Measurements from ENCODE around the gene LHX6.

LHX6 gene

GRCh38 chr9:122162415-122162814 is 66.3 kb downstream of the LHX6 start:
- Histone ChIP-seq H3K4me1 (ENCODE audit: control insufficient read depth in 5 of 5, insufficient read depth in 5 of 5, low read length in 5 of 5) (peaks cover 6 to 24% (median 22%) of the 10 kb centered on the region in 5 donors), H3K9ac (ENCODE audit: low read length in 5 of 5) (no peak overlapping the region), H3K27ac (ENCODE audit: low read depth, low read length) (no peak overlapping the region)

GRCh38 chr9:122159925-122160246 is 68.9 kb downstream of the LHX6 start:
- Histone ChIP-seq H3K9me3 (ENCODE audit: control insufficient read depth in 5 of 5, low read length in 5 of 5) (peaks cover 0 to 7% (median 0%) of the 10 kb centered on the region in 5 donors), H3K27ac (ENCODE audit: low read depth, low read length) (no peak overlapping the region), H3K27me3 (ENCODE audit: control insufficient read depth in 5 of 5, insufficient read depth in 4 of 5, low read length in 5 of 5) (no peaks in the 10 kb centered on the region), H3K4me3 (ENCODE audit: low read depth in 1 of 5, low read length in 5 of 5) (peak overlapping the region; percentile 61 to 95 (median 92)), H3K36me3 (ENCODE audit: control insufficient read depth in 5 of 5, insufficient read depth in 5 of 5, low read length in 5 of 5) (no peaks in the 10 kb centered on the region), H3K9ac (ENCODE audit: low read length in 5 of 5) (peak overlapping the region in 1 of 5 donors; percentile 98), H3K4me1 (ENCODE audit: control insufficient read depth in 5 of 5, insufficient read depth in 5 of 5, low read length in 5 of 5) (peaks cover 6 to 27% (median 22%) of the 10 kb centered on the region in 5 donors)

More at GRCh38 chr9:122162415-122162814, 66.3 kb downstream of the LHX6 start:
- H3K27me3 ChIP-seq (ENCODE audit: control insufficient read depth in 5 of 5, insufficient read depth in 4 of 5, low read length in 5 of 5) = no peaks in the 10 kb centered on the region
- H3K36me3 ChIP-seq (ENCODE audit: control insufficient read depth in 5 of 5, insufficient read depth in 5 of 5, low read length in 5 of 5) = no peaks in the 10 kb centered on the region
- no peak overlapping the region for H3K4me3 ChIP-seq (ENCODE audit: low read depth in 1 of 5, low read length in 5 of 5)
- peaks cover 0 to 7% (median 0%) of the 10 kb centered on the region in 5 donors for H3K9me3 ChIP-seq (ENCODE audit: control insufficient read depth in 5 of 5, low read length in 5 of 5)

GRCh38 chr9:122159026-122159924 is 69.5 kb downstream of the LHX6 start, which contains the start of the genes MORN5 and NDUFA8:
TSS of gene MORN5 (plus strand) at chr9:122159908. CDS start at chr9:122159973, 65 bp downstream.
TSS of gene NDUFA8 (minus strand) at chr9:122159779. CDS start at chr9:122159677, 102 bp downstream.
- Histone ChIP-seq H3K9ac (ENCODE audit: low read length in 5 of 5) (peak within 1 kb of the TSS; percentile 87 to 99 (median 98)), H3K27me3 (ENCODE audit: control insufficient read depth in 5 of 5, insufficient read depth in 4 of 5, low read length in 5 of 5) (no peaks in the 10 kb centered on the region), H3K9me3 (ENCODE audit: control insufficient read depth in 5 of 5, low read length in 5 of 5) (peaks cover 0 to 7% (median 0%) of the 10 kb centered on the region in 5 donors), H3K27ac (ENCODE audit: low read depth, low read length) (peak within 1 kb of the TSS; percentile 84), H3K36me3 (ENCODE audit: control insufficient read depth in 5 of 5, insufficient read depth in 5 of 5, low read length in 5 of 5) (no peaks in the 10 kb centered on the region), H3K4me1 (ENCODE audit: control insufficient read depth in 5 of 5, insufficient read depth in 5 of 5, low read length in 5 of 5) (peaks cover 6 to 27% (median 22%) of the 10 kb centered on the region in 5 donors), H3K4me3 (ENCODE audit: low read depth in 1 of 5, low read length in 5 of 5) (peak within 1 kb of the TSS; percentile 87 to 95 (median 93))

GRCh38 chr9:122158202-122158601 is 70.6 kb downstream of the LHX6 start:
- Histone ChIP-seq H3K27ac (ENCODE audit: low read depth, low read length) (no peak overlapping the region), H3K4me3 (ENCODE audit: low read depth in 1 of 5, low read length in 5 of 5) (peak overlapping the region in 2 of 5 donors; percentile 29 to 34), H3K4me1 (ENCODE audit: control insufficient read depth in 5 of 5, insufficient read depth in 5 of 5, low read length in 5 of 5) (peaks cover 6 to 27% (median 22%) of the 10 kb centered on the region in 5 donors), H3K9ac (ENCODE audit: low read length in 5 of 5) (peak overlapping the region in 3 of 5 donors; percentile 19 to 99 (median 25)), H3K9me3 (ENCODE audit: control insufficient read depth in 5 of 5, low read length in 5 of 5) (peaks cover 0 to 7% (median 0%) of the 10 kb centered on the region in 5 donors), H3K36me3 (ENCODE audit: control insufficient read depth in 5 of 5, insufficient read depth in 5 of 5, low read length in 5 of 5) (no peaks in the 10 kb centered on the region), H3K27me3 (ENCODE audit: control insufficient read depth in 5 of 5, insufficient read depth in 4 of 5, low read length in 5 of 5) (no peaks in the 10 kb centered on the region)

GRCh38 chr9:122155796-122156195 is 73.0 kb downstream of the LHX6 start:
- Histone ChIP-seq H3K36me3 (ENCODE audit: control insufficient read depth in 5 of 5, insufficient read depth in 5 of 5, low read length in 5 of 5) (peaks cover 0 to 7% (median under 1%) of the 10 kb centered on the region in 5 donors), H3K27ac (ENCODE audit: low read depth, low read length) (no peak overlapping the region), H3K27me3 (ENCODE audit: control insufficient read depth in 5 of 5, insufficient read depth in 4 of 5, low read length in 5 of 5) (no peaks in the 10 kb centered on the region), H3K9ac (ENCODE audit: low read length in 5 of 5) (no peak overlapping the region), H3K4me3 (ENCODE audit: low read depth in 1 of 5, low read length in 5 of 5) (no peak overlapping the region), H3K4me1 (ENCODE audit: control insufficient read depth in 5 of 5, insufficient read depth in 5 of 5, low read length in 5 of 5) (peaks cover 6 to 32% (median 27%) of the 10 kb centered on the region in 5 donors), H3K9me3 (ENCODE audit: control insufficient read depth in 5 of 5, low read length in 5 of 5) (no peaks in the 10 kb centered on the region)
